Measurements from ENCODE around the gene SIK2. TPM values are rescaled to one million over a fixed set of nuclear protein-coding genes. Genes with fewer than 3 reads are reported as not detected.

Gene SIK2
- total RNA-seq, 2 donors from 2014 or later, result 16.2 to 21.3 TPM

DNA sequence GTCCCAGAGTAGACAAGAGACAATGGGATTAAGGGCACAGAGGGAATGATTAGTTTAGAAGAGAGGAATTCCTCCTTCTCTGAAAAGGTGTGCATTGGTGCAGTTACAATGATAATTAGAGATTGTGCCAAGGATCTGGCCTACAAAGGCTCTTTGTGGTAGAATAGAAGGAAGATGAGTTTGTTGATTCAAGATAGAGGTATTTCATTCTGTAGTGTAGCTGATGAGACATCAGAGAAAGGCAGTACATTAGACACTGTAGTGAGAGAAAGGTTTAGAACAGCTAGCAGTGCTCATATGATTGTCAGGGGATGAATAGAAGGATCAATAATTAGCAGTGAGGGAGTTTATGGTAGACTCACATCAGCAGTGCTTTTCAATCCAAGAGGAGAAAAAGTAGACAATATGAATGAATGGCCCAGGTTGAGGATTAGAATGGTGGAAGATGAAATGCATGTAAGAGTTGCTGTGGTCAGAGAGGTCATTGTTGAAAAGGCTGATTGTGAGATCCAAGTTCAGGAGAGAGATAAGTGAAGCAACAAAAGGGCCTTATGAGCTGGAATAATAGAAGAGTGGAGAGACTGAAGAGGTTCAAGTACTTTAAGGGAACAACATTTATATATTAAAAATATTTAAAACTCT, 28.9 kb downstream of the SIK2 start:
- Histone ChIP-seq H3K9me3 (no peaks in the 10 kb centered on the region), H3K9ac (ENCODE audit: low read depth in 2 of 2, low read length in 2 of 2) (no peak overlapping the region), H3K4me1 (peaks cover 6% of the 10 kb centered on the region), H3K27ac (peak overlapping the region; percentile 14), H3K4me3 (no peak overlapping the region), H3K36me3 (no peaks in the 10 kb centered on the region), H3K27me3 (no peaks in the 10 kb centered on the region)
- TF ChIP-seq, protein P1, sequence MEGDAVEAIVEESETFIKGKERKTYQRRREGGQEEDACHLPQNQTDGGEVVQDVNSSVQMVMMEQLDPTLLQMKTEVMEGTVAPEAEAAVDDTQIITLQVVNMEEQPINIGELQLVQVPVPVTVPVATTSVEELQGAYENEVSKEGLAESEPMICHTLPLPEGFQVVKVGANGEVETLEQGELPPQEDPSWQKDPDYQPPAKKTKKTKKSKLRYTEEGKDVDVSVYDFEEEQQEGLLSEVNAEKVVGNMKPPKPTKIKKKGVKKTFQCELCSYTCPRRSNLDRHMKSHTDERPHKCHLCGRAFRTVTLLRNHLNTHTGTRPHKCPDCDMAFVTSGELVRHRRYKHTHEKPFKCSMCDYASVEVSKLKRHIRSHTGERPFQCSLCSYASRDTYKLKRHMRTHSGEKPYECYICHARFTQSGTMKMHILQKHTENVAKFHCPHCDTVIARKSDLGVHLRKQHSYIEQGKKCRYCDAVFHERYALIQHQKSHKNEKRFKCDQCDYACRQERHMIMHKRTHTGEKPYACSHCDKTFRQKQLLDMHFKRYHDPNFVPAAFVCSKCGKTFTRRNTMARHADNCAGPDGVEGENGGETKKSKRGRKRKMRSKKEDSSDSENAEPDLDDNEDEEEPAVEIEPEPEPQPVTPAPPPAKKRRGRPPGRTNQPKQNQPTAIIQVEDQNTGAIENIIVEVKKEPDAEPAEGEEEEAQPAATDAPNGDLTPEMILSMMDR (IDR thresholded peaks at IDR 0.05), result no peak
- intact Hi-C loops (cut with DNase I), result no loop called here
- no peak for DNase-seq

DNA sequence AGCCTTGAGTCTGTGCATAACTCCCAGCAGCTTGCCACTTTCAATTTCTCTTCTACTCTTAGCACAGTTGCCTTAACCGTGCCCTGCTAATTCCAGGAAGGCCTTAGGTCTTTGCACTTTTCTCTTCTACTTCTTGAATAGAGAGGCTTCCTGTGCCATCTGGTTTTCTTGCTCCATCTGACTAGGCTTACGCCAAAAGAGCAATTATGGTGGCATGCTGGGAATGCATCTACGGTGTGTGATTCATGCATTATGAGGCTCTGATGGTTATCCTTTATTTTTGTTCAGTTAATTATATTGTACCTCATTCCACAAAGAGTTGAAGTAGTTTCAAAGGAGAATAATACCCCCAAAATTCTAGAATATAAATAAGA, 29.4 kb downstream of the SIK2 start:
- Histone ChIP-seq H3K27ac (peak overlapping the region; percentile 14), H3K9ac (ENCODE audit: low read depth in 2 of 2, low read length in 2 of 2) (no peak overlapping the region), H3K9me3 (no peaks in the 10 kb centered on the region), H3K27me3 (no peaks in the 10 kb centered on the region), H3K4me3 (no peak overlapping the region), H3K4me1 (peaks cover 6% of the 10 kb centered on the region), H3K36me3 (no peaks in the 10 kb centered on the region)
- TF ChIP-seq, protein P1 (IDR thresholded peaks at IDR 0.05), result no peak
- intact Hi-C loops (cut with DNase I), result no loop called here
- no peak for DNase-seq

DNA sequence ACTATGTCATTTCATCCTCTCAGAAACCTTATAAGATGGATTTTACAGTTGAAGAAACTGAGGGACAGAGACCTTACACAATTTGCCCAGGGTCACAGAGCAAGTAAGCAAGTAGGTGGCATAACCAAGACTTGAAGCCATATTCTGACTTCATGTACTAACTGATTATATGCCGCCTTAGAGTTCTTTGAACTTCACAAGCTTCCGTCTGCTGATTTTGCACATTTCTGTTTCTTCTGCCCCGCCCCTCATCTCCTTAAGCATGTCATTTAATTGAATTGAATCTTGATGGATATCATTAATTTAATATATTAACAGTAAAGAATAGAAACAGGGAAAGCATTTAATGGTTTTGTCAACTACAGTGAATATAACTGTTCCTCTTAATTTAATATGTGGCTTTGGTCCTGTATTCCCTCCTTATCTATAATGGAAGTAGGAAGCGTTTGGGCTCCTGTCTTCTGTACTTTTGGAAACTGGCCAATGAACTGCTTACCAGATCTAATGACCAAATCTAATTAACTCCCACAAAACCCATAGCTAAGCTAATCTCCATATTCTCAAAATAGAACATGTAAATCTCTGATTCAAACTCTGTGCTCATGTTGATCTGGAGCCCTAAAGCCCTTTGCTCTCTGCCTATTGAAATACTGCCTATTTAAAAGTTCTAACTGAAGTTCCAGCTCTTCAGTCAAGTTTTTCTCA, 30.4 kb downstream of the SIK2 start:
- no peak for DNase-seq

DNA sequence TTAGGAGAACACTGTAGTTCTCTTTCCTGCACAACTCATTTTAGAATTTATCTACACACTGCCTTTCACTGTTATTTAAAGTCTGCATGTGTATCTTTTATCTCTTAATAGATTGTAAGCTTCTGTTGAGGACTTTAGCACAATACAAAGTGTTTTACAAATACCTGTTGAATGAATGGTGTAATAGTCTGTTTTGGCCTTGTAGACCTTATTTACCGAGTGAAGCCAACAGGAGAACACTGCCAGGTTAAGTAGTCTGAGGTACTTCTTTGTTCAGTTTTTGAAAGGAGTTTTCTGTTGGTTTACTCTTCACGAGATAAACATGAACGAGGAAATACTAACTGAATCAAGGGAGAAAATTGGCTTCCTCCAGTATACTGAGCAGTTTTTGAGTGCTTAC, 31.0 kb downstream of the SIK2 start:
- H3K9ac ChIP-seq (ENCODE audit: low read depth in 2 of 2, low read length in 2 of 2), result no peak overlapping the region
- H3K9me3 ChIP-seq, result no peaks in the 10 kb centered on the region
- H3K4me1 ChIP-seq, result peaks cover 6% of the 10 kb centered on the region
- peak overlapping the region; percentile 61 for H3K27ac ChIP-seq
- no peaks in the 10 kb centered on the region for H3K36me3 ChIP-seq
- intact Hi-C loops (cut with DNase I), result no loop called here
- H3K4me3 ChIP-seq, result no peak overlapping the region
- DNase-seq, result no peak
- TF ChIP-seq, protein P1 (IDR thresholded peaks at IDR 0.05), result no peak
- H3K27me3 ChIP-seq, result no peaks in the 10 kb centered on the region

More for the DNA sequence above, 30.4 kb downstream of the SIK2 start:
- intact Hi-C loops (cut with DNase I), result no loop called here
- Histone ChIP-seq H3K36me3 (no peaks in the 10 kb centered on the region), H3K27ac (peak overlapping the region; percentile 61), H3K9me3 (no peaks in the 10 kb centered on the region), H3K27me3 (no peaks in the 10 kb centered on the region), H3K4me1 (peaks cover 6% of the 10 kb centered on the region), H3K9ac (ENCODE audit: low read depth in 2 of 2, low read length in 2 of 2) (no peak overlapping the region), H3K4me3 (no peak overlapping the region)
- TF ChIP-seq, protein P1 (IDR thresholded peaks at IDR 0.05), result no peak

DNA sequence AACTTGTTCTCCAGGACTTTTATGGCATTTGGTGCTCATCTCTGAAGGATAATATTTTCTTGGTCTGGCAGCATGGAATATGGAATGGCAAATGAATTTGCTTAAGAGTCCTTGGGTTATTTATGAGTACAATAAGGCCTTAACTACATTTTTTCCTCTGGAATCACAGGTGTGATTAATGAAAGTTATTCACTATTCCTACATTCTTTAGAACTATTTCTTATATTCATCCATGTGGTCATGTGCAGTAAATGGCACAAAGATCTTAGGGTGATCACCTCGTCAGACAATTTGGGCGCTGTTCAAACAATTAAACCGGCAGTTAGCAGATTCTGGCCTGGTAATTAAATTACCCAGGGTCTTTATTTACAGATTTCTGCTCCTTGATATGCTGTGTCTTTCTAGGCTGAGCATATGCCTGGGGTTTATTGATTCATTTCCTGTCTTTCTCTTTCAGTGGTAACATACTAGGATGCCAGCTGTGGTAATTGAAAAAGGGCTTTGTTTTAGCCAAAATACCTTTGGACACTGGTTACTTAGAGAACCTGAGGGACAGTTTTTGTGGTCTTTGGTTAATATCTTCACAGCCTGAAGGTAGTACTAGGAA, 31.6 kb downstream of the SIK2 start:
- peak overlapping the region; percentile 61 for H3K27ac ChIP-seq

More for the DNA sequence above, 31.6 kb downstream of the SIK2 start:
- H3K36me3 ChIP-seq, result no peaks in the 10 kb centered on the region
- H3K9me3 ChIP-seq, result no peaks in the 10 kb centered on the region
- TF ChIP-seq, protein P1 (IDR thresholded peaks at IDR 0.05), result no peak
- DNase-seq, result no peak
- H3K4me1 ChIP-seq, result peaks cover 6% of the 10 kb centered on the region
- H3K4me3 ChIP-seq, result no peak overlapping the region
- no peak overlapping the region for H3K9ac ChIP-seq (ENCODE audit: low read depth in 2 of 2, low read length in 2 of 2)
- H3K27me3 ChIP-seq, result no peaks in the 10 kb centered on the region
- intact Hi-C loops (cut with DNase I), result no loop called here

Measured in colonic mucosa (tissue), 4 donors.